ENCODE measurements around the gene NKX2-3.

Gene NKX2-3

DNA sequence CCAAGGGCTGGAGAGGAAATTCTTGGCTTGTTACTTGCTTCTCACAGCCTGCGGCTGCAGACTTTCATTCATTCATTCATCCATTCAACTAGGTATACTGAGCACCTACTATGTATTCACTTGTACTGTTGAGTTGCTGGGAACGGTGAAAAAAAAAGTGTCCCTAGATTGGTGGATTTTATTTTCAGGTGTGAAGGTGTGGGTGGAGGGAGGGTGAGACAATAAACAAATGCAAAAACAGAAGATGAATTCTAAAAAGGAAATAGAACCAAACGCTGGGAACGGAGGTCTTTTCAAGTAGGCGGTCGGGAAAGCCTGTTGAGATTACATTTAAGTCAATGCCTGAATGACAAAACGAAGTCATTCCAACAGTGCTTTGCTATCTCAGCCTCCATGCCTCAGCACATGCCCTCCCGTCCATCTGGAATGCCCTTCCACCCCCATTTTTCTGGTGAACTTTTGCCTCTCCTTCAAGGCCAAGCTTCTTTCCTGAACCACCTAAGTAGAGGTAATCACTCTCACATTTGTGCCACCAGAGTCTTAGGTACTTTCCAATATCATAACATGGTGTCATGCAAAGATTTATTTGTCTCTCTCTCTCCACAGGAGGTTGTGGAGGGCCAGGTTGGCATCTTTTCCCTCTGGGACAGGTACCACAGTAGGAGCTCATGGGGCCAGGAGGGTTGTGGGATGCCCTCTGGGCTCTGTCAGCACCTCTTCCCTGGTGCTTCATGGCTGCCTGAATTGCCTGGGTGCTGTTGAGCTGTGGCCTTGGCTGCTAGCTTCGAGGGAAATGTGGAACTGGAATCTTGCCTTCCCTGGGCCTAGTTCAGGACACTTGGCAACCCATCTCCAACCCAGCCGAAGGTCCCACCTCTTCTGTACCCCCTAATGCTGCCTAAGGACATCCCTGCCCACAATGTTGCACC, 5.5 kb downstream of the NKX2-3 start:
- H3K4me3 ChIP-seq (ENCODE audit: low read depth, low read length) = no peak overlapping the region

DNA sequence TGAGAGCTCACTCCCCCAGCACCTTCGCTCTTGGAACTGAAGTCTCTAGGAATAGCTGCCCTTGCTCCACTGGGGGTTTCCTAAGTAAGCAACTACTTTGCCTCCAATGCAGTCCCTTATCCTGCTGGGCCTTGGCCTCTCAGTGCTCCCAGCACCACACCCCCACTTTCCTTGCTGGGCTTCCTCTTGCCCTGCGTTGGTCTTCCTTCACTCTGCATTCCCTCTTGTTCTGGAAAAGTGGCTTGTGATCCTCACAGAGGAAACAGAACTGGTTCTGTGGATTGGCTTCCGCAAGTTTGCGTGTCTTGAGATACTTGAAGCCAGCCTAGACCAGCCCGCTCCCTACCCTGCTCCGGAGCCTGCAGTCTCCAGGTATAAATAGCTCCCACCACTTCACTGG, 6.4 kb downstream of the NKX2-3 start:
- no peak overlapping the region for H3K4me3 ChIP-seq (ENCODE audit: low read depth, low read length)

DNA sequence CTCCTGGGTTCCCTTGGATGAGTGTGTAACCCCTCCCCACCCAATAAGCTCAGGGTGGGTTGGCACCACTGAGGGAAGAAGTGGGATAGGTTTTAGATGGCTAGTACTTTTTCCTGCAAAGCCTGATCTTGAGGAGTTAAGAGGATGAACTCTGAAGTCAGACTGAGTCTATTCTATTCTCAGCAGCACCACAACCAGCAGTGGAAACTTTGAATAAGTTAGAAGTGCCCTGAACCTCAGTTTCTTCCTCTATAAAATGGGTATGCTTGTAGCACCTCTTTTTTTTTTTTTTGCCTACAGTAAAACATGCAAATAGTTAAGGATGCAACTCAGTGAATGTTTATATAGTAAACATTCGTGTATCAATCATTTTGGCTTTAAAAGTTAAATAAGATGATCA, 7.1 kb downstream of the NKX2-3 start:
- H3K4me3 ChIP-seq (ENCODE audit: low read depth, low read length) = no peak overlapping the region

DNA sequence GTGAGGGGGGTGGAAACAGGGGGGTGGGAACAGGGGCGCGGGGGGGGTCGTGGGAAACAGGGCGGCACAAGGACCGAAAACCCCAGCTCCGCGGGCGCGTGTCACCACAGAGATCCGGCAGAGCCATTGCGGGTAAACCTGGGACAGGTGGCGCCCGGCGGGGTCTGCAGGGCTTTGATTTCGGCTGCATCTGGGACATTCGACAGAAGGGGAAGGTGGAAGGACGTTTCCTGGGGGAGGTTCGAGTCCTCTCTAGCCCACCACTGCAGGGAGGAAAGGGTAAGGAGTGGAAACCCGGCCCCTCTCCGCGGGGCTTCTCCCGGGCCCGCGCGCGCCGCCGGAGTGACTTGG, 7.5 kb downstream of the NKX2-3 start:
- H3K4me3 ChIP-seq (ENCODE audit: low read depth, low read length) = no peak overlapping the region

DNA sequence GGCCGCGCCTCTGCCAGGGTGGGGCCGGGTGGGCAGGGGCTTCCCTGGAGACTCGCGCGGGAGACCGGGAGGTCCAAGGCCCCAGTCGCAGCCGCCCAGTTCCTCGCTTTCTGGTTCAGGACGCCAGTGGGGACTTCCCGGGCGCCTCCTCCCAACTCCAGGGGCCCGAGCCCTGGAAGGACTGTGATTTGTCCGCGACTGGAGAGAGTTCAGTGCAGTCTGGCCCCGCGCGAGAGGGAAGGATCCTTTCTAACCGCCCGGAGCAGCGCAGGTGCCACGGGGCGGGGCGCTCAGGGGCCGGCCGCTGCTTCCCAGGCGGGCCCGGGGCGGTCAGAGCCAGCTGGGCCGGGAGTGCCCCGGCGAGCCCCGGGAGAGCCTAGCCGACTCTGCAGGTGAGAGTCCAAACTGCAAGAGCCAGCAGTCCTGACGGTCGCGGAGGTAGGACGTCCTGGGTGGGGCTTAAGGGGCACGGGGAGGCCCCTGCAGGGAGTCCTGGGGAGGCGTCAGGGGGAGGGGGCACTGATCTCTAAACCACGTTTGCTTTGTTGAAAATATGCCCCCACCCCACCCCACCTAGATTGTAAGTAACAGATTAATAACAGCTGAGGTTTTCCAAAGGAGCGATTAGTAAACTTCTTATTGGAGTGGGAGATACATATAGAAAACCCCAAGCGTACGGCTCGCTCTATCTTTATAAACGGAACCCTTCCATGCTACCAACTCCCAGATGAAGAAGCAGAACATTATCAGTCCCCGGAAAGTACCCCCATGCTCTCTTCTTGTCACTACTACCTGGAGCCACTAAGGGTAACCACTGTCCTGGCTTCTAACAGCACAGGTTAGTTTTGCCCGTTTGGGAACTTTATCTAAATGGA, 8.2 kb downstream of the NKX2-3 start:
- no peak overlapping the region for H3K4me3 ChIP-seq (ENCODE audit: low read depth, low read length)

DNA sequence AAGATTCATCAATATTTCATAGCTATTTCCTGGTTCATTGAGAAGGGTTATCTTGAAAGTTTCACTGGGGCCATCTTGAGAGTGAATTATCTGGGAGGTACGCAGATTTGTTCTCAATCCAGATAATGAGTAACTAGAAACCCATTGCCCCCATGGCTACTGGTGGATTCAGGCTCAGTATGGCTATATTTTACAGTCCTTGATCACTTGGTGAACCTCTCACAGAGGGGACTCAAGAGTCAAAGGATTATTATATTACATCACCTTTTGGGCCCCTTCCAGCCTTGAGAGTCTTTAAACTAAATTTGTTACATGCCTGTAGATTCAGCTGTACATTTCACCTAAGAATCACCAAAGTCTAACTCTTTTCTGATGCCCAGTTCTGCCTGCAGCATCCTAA, 11.6 kb downstream of the NKX2-3 start:
- no peak overlapping the region for H3K4me3 ChIP-seq (ENCODE audit: low read depth, low read length)

DNA sequence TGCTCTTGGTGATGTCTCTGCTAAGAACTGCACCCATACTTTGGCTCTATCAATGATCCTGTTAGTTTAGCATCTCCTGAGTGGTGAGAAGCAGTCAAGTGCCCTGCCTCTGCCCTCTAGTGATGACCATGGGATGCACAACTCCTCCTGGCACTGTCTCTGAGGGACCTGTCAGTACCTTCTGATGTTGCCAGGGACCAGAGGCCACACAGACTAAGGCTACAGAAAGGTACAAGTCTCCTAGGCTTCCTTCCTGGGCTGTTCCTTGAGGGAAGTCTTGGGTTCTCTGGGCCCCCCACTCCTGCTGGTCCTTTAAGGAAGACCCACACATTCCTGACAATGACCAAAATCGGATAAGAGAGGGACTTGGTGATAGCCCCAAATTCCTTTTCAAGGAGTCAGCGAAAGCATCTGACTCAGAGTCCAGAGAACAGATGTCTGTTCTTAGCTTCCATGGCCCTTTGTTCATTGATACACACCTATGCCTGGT, 15.3 kb downstream of the NKX2-3 start:
- no peak overlapping the region for H3K4me3 ChIP-seq (ENCODE audit: low read depth, low read length)

DNA sequence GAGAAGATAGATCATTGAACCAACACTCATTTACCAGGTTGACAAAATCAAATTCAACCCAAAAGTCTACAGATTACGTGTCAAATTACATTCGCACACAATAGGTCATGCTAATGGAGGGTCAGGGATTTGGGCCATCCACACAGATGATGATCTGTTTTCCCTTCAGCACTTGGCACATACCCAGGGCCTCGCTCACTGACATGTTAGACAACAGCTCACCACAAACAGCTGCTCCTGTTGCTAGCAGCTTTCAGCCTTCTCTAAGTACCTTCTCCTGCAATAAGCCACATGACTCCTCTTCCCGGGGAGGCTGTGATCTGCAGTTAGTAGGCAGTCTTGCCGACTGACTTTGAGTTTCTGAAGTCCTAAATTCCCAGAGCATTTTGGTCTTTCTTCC, 18.4 kb downstream of the NKX2-3 start:
- no peak overlapping the region for H3K4me3 ChIP-seq (ENCODE audit: low read depth, low read length)

DNA sequence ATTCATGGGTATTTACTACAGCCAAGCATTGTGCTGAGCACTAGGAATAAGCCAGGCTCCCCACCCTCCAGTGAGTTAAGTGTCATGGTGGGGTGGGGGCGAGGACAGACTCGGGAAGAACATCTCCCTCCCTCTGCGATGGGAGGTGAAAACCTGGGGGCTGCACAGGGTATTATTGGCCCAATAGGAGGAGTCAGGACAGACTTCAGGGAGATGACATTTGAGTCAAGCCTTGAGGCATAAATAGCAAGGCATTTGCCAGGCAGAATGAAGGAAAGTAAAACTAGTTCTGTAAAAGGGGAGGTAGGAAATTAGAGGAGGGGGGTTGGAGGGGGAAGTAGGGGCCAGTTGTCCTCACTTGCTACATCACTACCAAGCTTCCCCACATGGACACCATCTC, 18.9 kb downstream of the NKX2-3 start:
- no peak overlapping the region for H3K4me3 ChIP-seq (ENCODE audit: low read depth, low read length)

DNA sequence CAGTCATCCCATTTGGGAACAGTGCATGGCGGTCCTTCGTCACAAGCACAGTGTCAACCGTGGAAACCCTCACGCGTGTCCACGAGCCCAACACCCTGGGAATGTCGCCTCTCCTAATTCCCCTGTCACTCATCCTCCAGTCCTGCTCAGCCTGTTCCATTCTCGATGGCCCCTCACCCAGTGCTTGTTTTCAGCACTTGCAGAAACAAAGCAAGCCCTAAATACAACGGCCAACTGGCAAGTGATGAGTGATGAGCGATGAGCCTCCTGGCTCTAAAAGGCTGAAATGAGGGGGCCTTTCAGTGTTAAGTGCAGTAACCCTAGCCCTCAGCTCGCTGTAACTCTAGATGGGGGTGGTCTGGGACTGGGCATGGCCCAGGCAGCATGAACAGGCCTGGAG, 22.6 kb downstream of the NKX2-3 start:
- H3K4me3 ChIP-seq (ENCODE audit: low read depth, low read length) = no peak overlapping the region

DNA sequence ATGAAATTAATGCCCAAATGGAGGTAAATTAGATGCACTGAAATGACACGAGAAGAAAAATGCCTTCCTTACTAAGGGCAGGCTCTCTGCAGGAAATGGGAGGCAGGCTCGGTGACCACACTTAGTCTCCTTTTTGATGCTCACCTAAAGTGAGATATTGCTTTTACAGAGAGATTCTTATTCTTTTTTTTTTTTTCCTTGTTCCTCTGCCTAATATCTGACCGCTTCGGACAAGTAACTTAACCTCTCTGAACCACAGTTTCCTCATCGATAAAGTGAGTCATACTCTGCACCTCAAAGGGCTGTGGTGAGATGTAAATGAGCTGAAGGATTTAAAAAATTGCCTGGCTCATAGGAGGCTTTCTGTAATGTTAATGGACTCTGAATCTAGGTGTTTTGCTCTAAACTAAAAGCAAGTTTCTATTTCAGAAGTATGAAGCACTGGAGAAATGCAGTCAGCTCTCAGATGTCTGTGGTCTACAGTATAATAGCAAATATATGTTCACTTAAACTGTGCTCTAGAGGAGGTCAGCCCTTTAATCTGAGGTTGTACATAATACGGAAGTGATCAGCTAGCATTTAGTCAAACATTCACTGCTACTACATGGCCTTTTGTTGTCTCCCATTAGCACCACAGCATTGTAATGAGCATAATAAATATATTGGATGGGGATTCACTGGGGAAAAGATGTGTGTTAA, 23.2 kb downstream of the NKX2-3 start:
- H3K4me3 ChIP-seq (ENCODE audit: low read depth, low read length) = no peak overlapping the region

DNA sequence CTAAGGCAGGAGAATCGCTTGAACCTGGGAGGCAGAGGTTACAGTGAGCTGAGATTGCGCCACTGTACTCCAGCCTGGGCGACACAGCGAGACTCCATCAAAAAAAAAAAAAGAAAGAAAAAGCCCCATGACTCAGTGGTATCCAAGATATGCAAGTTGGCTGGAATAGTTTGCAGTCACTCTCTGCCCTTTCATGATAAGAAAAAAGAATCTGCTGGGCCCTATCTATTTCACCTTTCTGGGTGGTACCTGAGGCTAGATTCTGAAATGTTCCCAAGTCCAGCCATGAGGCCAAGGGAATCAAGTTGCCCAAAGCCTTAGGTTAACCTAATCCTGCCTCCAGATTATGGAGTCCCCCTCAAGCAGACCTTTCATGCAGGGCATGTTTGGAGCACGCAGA, 24.3 kb downstream of the NKX2-3 start:
- no peak overlapping the region for H3K4me3 ChIP-seq (ENCODE audit: low read depth, low read length)

DNA sequence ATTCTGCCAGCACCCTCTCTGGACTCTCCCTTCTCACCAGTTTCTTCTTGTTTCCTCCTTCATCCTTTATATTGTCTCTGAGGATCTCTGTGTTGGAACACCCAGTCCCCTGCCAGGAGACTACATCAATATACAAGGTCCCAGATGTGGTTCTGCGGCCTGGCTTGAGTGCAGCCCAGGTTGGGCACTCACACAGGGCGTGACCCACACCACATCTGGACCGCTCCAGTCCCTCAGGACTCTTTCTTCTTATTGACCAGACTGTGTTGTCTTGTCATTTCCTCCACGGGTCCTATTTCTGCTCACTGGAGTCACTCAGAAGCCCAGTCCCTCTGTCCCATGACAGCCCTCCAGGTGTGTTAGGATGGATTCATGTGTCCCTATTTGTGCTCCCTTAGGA, 26.0 kb downstream of the NKX2-3 start:
- no peak overlapping the region for H3K4me3 ChIP-seq (ENCODE audit: low read depth, low read length)

DNA sequence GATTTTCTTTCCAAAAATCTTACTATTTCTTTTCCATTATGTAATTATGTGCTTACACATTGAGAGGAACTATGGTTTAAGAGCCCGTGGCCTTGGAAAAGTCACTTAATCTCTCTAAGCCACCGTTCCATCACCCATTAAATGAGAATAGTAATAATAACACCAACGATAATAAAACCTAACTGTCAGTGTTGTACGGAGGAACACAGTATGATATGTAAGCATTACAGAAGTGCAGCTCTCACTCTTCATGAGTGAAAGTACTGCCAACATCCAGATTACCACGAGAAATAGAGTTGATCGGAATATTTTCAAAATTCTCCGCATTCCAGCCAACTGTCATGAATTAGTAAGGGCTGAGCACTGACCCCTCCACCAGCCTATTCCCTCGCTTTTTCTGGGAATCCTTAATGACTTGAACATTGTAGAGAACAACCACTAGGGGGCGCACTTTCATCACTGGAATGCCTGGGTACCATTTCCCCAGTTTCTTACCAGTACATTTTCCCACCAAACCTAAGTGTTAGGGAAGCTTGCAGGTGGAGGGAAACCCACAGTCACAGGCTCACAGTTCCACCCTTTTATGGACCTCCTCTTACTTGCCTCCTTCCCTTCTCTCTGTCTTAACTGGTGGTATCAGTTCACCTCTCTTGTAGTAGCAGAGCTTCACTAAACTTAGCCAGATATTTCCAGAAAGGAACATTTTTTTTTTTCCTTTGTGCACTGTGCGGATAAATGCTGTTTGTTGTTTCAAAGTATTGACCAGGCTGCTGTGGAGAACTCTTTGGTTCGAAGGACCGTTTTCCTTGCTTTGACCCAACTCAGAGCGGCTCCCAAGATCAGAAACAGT, 27.8 kb downstream of the NKX2-3 start:
- no peak overlapping the region for H3K4me3 ChIP-seq (ENCODE audit: low read depth, low read length)

DNA sequence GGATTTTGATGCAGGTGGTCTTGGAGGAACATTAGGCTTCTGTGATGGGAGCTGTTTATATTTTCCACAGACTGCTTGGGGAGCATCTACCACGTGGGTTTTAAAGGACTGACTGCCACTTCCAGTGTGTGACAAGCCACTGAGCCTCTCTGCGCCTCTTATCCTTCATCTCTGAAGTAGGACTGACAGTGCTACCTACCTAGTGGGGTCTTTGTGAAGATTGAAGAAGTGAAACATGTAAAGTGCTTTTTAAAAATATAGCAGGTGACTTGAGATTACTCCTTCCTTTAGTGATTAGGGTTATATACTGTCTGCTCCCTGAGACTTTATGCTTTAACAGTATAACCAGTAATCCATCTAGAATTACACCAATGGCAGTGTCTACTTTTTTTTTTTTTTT, 29.9 kb downstream of the NKX2-3 start:
- no peak overlapping the region for H3K4me3 ChIP-seq (ENCODE audit: low read depth, low read length)

DNA sequence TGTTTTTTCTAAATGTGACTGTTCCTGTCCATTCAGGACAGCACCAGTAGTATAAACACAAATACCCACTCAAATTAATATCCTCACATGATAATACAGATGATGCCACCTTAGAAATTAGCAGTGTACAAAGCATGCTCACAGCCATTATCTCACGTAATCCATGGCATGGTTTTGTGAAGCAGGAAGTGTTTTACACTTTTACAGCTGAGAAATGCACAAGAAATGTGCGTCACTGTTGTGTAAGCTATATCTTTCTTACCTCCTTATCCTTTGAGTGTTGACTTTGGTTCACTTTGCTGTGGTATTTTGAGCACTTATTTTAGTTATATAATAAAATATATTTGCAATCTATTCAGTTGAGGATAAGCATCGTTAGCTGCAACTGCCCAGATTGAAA, 31.6 kb downstream of the NKX2-3 start:
- no peak overlapping the region for H3K4me3 ChIP-seq (ENCODE audit: low read depth, low read length)

DNA sequence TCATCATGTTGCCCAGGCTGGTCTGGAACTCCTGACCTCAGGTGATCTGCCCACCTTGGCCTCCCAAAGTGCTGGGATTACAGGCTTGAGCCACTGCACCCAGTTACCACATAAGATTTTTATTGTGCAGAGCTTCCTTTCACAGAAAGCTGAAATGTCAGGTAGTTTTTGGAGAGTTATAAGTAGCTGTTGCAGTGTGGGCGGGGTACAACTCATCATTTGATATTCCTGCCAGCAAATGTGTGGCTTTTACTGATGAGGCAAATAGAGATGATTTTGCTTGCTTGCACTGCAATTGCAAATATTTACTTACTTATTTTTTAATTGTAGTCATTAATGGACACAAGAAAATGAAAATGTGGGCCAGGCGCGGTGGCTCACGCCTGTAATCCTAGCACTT, 32.4 kb downstream of the NKX2-3 start:
- no peak overlapping the region for H3K4me3 ChIP-seq (ENCODE audit: low read depth, low read length)

DNA sequence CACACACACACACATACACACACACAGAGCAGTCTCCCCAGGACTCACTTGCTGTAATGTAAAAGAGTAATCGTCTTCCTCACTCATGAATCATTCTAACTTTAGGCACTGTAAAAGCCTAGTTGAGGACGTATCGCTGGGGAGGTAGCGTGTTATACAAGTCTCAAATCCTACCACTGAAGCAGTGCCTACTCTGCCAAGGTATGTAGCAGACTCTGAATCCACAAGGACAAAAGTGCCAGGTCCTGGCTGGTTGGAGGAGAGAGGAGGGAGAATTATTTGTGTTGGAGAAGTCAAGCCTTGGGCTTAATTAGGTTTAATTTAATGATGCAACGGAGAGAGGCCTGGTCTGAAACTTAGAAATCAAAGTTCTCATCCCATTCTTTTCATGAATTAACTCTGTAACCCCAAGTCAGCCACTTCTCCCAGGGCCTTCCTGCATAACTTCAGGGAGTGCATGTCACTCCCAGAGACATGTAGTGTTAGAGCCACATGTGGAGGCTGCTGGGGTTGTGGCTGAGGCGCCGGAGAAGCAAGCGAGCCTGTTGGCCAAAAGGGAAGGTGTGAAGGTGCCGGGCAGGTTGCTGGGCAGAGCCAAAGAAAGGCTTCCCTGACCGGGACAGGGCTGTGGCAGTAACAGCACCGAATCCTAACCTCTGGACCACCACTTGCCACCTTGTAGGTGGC, 36.7 kb downstream of the NKX2-3 start:
- H3K4me3 ChIP-seq (ENCODE audit: low read depth, low read length) = no peak overlapping the region

DNA sequence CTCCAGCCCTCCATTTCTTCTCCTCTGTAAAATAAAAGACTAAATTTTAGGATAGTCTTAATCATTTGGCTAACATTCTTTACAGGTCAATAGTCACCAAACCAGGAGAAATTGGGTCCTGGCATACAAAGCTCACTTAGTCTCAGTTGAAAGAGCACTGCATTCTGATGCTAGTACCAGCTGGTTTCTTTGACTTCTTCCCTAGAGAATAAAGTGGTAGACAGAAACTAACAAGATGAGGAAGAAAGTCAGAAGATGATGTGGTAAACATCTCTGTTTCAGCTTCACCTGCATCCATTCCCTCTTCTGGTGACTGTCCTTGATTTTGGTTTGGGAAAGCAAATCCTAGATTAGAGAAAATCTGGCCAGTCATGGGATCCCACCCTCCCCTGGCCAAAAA, 37.2 kb downstream of the NKX2-3 start:
- H3K4me3 ChIP-seq (ENCODE audit: low read depth, low read length) = no peak overlapping the region

DNA sequence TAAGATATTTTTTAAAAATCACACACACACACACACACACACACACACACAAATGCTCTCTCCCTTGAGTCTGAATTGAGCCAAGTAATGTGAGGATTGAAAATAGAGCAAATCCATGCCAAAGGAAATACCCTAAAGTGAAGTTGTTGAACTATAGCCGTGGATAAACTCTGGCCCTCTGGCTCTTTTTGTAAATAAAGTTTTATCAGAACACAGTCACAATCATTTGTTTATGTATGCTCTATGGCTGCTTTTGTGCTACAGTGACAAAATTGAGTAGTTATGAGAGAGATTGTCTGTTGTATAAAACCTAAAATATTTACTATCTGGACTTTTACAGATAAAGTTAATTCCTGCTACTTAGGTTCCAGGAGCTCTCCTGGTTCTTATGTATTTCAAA, 39.1 kb downstream of the NKX2-3 start:
- no peak overlapping the region for H3K4me3 ChIP-seq (ENCODE audit: low read depth, low read length)

Measured in iPS-11a (cell line).